DND-41 (cell line): ENCODE measurements around the gene TMEM169.

Source experiments
- EZH2 ChIP-seq: IDR thresholded peaks from 3 replicates; pipeline ENCODE4 v1.6.1; 2012; ENCODE audit warnings: borderline replicate concordance, low read depth, mild to moderate bottlenecking, moderate library complexity, low read length, inconsistent platforms; ENCODE audit not compliant: severe bottlenecking
- TF ChIP-seq, protein P1 (sequence below): IDR thresholded peaks from 2 replicates; pipeline ENCODE4 v1.5.1; 2012; ENCODE audit warnings: borderline replicate concordance, low read length, moderate library complexity, mild to moderate bottlenecking; ENCODE audit not compliant: poor library complexity, severe bottlenecking; ENCODE audit errors: extremely low read depth

DNA sequence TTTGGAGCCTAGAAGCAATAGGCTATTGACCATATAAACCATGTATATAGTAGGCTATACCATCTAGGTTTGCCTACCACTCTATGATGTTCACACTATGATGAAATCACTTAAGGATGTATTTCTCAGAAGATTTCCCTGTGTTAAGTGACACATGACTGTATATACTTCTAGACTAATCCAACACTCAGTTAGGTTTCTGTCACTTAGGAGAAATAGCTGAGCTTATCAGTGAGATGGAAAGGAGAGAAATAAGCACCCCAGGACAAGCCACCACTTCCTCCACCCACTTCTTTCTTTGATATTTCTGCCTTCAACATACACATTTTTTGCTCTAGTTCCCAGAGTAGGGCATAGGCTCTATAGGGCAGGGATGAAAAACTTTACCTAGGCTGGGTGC, 7.9 kb upstream of the TMEM169 start:
- TF ChIP-seq, protein P1, sequence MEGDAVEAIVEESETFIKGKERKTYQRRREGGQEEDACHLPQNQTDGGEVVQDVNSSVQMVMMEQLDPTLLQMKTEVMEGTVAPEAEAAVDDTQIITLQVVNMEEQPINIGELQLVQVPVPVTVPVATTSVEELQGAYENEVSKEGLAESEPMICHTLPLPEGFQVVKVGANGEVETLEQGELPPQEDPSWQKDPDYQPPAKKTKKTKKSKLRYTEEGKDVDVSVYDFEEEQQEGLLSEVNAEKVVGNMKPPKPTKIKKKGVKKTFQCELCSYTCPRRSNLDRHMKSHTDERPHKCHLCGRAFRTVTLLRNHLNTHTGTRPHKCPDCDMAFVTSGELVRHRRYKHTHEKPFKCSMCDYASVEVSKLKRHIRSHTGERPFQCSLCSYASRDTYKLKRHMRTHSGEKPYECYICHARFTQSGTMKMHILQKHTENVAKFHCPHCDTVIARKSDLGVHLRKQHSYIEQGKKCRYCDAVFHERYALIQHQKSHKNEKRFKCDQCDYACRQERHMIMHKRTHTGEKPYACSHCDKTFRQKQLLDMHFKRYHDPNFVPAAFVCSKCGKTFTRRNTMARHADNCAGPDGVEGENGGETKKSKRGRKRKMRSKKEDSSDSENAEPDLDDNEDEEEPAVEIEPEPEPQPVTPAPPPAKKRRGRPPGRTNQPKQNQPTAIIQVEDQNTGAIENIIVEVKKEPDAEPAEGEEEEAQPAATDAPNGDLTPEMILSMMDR = no peak
- TF ChIP-seq EZH2 = no peak
